ENCODE data around the gene OR3A2.
"Not testable (repeated sequence)": the region's sequence is repeated elsewhere in the genome, so short reads cannot be mapped to it uniquely, and the experiment has no call there.

DNA sequence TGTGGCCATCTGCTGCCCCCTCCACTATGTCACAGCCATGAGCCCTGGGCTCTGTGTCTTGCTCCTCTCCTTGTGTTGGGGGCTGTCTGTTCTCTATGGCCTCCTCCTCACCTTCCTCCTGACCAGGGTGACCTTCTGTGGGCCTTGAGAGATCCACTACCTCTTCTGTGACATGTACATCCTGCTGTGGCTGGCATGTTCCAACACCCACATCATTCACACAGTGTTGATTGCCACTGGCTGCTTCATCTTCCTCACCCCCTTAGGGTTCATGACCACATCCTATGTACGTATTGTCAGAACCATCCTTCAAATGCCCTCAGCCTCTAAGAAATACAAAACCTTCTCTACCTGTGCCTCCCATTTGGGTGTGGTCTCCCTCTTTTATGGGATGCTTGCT, 145.1 kb downstream of the OR3A2 start:
- TF ChIP-seq, protein P1, sequence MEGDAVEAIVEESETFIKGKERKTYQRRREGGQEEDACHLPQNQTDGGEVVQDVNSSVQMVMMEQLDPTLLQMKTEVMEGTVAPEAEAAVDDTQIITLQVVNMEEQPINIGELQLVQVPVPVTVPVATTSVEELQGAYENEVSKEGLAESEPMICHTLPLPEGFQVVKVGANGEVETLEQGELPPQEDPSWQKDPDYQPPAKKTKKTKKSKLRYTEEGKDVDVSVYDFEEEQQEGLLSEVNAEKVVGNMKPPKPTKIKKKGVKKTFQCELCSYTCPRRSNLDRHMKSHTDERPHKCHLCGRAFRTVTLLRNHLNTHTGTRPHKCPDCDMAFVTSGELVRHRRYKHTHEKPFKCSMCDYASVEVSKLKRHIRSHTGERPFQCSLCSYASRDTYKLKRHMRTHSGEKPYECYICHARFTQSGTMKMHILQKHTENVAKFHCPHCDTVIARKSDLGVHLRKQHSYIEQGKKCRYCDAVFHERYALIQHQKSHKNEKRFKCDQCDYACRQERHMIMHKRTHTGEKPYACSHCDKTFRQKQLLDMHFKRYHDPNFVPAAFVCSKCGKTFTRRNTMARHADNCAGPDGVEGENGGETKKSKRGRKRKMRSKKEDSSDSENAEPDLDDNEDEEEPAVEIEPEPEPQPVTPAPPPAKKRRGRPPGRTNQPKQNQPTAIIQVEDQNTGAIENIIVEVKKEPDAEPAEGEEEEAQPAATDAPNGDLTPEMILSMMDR (IDR thresholded peaks at IDR 0.05): not testable (repeated sequence)
- TF ChIP-seq POLR2A (IDR thresholded peaks at IDR 0.05): not testable (repeated sequence)

Data from transverse colon (tissue), 3 donors.